Measurements from ENCODE around the gene CYTH2.

- TF ChIP-seq, protein P1, sequence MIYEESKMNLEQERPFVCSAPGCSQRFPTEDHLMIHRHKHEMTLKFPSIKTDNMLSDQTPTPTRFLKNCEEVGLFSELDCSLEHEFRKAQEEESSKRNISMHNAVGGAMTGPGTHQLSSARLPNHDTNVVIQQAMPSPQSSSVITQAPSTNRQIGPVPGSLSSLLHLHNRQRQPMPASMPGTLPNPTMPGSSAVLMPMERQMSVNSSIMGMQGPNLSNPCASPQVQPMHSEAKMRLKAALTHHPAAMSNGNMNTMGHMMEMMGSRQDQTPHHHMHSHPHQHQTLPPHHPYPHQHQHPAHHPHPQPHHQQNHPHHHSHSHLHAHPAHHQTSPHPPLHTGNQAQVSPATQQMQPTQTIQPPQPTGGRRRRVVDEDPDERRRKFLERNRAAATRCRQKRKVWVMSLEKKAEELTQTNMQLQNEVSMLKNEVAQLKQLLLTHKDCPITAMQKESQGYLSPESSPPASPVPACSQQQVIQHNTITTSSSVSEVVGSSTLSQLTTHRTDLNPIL (CRISPR knock-in tag; IDR thresholded peaks at IDR 0.05; ENCODE audit: low read depth), result no peak
- TF ChIP-seq RARB (CRISPR knock-in tag; IDR thresholded peaks at IDR 0.05), result no peak
- TF ChIP-seq PATZ1 (CRISPR knock-in tag; IDR thresholded peaks at IDR 0.05; ENCODE audit: borderline replicate concordance), result no peak
- TF ChIP-seq ZNF565 (CRISPR knock-in tag; conservative IDR thresholded peaks at IDR 0.05; ENCODE audit: low read depth), result no peak
- no peak for TF ChIP-seq ZFP30 (CRISPR knock-in tag; IDR thresholded peaks at IDR 0.05)
- TF ChIP-seq, protein P2, sequence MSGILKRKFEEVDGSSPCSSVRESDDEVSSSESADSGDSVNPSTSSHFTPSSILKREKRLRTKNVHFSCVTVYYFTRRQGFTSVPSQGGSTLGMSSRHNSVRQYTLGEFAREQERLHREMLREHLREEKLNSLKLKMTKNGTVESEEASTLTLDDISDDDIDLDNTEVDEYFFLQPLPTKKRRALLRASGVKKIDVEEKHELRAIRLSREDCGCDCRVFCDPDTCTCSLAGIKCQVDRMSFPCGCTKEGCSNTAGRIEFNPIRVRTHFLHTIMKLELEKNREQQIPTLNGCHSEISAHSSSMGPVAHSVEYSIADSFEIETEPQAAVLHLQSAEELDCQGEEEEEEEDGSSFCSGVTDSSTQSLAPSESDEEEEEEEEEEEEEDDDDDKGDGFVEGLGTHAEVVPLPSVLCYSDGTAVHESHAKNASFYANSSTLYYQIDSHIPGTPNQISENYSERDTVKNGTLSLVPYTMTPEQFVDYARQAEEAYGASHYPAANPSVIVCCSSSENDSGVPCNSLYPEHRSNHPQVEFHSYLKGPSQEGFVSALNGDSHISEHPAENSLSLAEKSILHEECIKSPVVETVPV (CRISPR knock-in tag; IDR thresholded peaks at IDR 0.05), result no peak
- TF ChIP-seq TCF4 (CRISPR knock-in tag; IDR thresholded peaks at IDR 0.05; ENCODE audit: borderline replicate concordance), result no peak
- TF ChIP-seq ISL1 (CRISPR knock-in tag; IDR thresholded peaks at IDR 0.05), result no peak
- TF ChIP-seq, protein P3, sequence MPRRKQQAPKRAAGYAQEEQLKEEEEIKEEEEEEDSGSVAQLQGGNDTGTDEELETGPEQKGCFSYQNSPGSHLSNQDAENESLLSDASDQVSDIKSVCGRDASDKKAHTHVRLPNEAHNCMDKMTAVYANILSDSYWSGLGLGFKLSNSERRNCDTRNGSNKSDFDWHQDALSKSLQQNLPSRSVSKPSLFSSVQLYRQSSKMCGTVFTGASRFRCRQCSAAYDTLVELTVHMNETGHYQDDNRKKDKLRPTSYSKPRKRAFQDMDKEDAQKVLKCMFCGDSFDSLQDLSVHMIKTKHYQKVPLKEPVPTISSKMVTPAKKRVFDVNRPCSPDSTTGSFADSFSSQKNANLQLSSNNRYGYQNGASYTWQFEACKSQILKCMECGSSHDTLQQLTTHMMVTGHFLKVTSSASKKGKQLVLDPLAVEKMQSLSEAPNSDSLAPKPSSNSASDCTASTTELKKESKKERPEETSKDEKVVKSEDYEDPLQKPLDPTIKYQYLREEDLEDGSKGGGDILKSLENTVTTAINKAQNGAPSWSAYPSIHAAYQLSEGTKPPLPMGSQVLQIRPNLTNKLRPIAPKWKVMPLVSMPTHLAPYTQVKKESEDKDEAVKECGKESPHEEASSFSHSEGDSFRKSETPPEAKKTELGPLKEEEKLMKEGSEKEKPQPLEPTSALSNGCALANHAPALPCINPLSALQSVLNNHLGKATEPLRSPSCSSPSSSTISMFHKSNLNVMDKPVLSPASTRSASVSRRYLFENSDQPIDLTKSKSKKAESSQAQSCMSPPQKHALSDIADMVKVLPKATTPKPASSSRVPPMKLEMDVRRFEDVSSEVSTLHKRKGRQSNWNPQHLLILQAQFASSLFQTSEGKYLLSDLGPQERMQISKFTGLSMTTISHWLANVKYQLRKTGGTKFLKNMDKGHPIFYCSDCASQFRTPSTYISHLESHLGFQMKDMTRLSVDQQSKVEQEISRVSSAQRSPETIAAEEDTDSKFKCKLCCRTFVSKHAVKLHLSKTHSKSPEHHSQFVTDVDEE (CRISPR knock-in tag; IDR thresholded peaks at IDR 0.05), result no peak
- TF ChIP-seq PPARA (CRISPR knock-in tag; IDR thresholded peaks at IDR 0.05; ENCODE audit: borderline replicate concordance), result no peak
- no peak for TF ChIP-seq CSDC2 (CRISPR knock-in tag; IDR thresholded peaks at IDR 0.05)
- TF ChIP-seq ARNTL (CRISPR knock-in tag; IDR thresholded peaks at IDR 0.05; ENCODE audit: borderline replicate concordance, low read depth), result no peak
Observed at GRCh38 chr19:48443256-48443655, 25.9 kb upstream of the CYTH2 start.
